AG04449 (cell line): ENCODE measurements around the gene TNN.

Source experiments
- CTCF ChIA-PET: fragments of 350-600 bp; formaldehyde crosslinking; extraction: SDS; loops from one replicate; lab custom pipeline; 2021; ENCODE audit warnings: antibody characterized with exemption; lab: Yijun Ruan, JAX
- POLR2A ChIA-PET: fragments of 400-600, 350-600 bp; formaldehyde crosslinking; extraction: SDS; loops from one replicate; lab custom pipeline; 2020; ENCODE audit warnings: antibody characterized with exemption, inconsistent platforms; lab: Yijun Ruan, JAX
- DNase-seq: peaks from one replicate; pipeline ENCODE4 v3.0.0-alpha.2; 2010; ENCODE audit warnings: low read depth, low spot score
- H3K4me3 ChIP-seq: 2 replicates; pipeline ENCODE4 v1.5.1; 2011; ENCODE audit warnings: low read depth, mild to moderate bottlenecking, control low read depth, low read length
- TF ChIP-seq, protein P1 (sequence below): IDR thresholded peaks from one replicate; pipeline ENCODE4 v1.5.1; 2011; ENCODE audit warnings: mild to moderate bottlenecking, moderate library complexity, low read length, control low read depth, inconsistent platforms; ENCODE audit not compliant: insufficient read depth; ENCODE audit errors: missing control alignments

TNN gene

GRCh38 chr1:175145899-175146528, 78.4 kb downstream of the TNN start:
- ChIA-PET CTCF (interaction anchor here (0.8 to 5.4 kb wide), 14 partner anchors 10 to 1735 kb away, joined by 3 to 44 read pairs (median 5); no protein-coding TSS in a partner anchor), POLR2A (no interaction called here)
- no peak for DNase-seq
- H3K4me3 ChIP-seq = no peak overlapping the region
- TF ChIP-seq, protein P1, sequence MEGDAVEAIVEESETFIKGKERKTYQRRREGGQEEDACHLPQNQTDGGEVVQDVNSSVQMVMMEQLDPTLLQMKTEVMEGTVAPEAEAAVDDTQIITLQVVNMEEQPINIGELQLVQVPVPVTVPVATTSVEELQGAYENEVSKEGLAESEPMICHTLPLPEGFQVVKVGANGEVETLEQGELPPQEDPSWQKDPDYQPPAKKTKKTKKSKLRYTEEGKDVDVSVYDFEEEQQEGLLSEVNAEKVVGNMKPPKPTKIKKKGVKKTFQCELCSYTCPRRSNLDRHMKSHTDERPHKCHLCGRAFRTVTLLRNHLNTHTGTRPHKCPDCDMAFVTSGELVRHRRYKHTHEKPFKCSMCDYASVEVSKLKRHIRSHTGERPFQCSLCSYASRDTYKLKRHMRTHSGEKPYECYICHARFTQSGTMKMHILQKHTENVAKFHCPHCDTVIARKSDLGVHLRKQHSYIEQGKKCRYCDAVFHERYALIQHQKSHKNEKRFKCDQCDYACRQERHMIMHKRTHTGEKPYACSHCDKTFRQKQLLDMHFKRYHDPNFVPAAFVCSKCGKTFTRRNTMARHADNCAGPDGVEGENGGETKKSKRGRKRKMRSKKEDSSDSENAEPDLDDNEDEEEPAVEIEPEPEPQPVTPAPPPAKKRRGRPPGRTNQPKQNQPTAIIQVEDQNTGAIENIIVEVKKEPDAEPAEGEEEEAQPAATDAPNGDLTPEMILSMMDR = no peak

- no peak for DNase-seq
- ChIA-PET CTCF (interaction anchor here (0.8 to 5.4 kb wide), 15 partner anchors 9 to 1734 kb away, joined by 3 to 44 read pairs (median 5); no protein-coding TSS in a partner anchor), POLR2A (no interaction called here)
- H3K4me3 ChIP-seq = no peak overlapping the region
- TF ChIP-seq, protein P1 = peak; percentile 94
Observed at GRCh38 chr1:175146529-175147213, 79.0 kb downstream of the TNN start.

DNA sequence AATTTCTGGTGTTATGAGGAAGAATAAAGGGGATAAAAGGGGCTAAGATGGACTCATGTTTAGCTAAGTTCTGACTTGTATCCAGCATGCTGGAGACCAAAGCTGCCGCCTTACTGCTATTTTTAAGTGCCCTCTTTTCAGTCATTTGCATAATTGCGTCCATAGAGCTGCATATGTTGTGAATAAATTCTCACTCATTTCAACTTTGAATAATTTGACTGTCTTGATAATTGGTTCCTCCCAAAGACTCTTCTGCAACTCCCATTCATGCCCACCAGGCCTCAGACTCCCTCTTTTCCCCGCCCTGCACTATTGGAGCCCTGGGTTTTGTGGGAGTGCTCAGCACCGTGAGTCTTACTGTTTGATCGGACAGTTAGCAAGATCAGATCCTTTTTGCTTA, 79.9 kb downstream of the TNN start:
- POLR2A ChIA-PET = no interaction called here
- TF ChIP-seq, protein P1 = no peak
- CTCF ChIA-PET = interaction anchor here (0.6 to 6.4 kb wide), 7 partner anchors 16 to 163 kb away, joined by 3 to 59 read pairs (median 4); no protein-coding TSS in a partner anchor

DNA sequence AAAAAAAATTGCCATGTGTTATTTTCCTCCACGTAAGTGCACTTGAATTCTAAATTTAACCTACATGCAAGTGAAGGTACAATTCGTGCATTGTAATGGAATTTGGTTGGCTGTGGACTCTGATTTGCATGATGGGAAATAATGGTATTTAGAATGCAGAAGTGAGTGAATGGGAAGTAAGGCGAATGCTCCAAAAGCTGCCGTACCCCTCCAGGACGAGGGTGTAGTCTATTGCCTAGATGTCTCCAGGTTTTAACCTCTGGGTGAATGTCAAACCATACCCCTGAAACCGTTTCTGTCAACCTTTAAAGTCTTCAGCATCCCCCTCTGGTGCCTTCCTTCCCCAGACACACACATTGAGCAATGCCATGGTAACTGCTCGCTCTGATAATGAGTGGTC, 80.4 kb downstream of the TNN start:
- TF ChIP-seq, protein P1 = no peak
- ChIA-PET POLR2A (no interaction called here), CTCF (interaction anchor here (0.6 to 6.4 kb wide), 6 partner anchors 15 to 170 kb away, joined by 3 to 84 read pairs (median 12); no protein-coding TSS in a partner anchor)
- H3K4me3 ChIP-seq = no peak overlapping the region
- DNase-seq = no peak

More for the DNA sequence above, 79.9 kb downstream of the TNN start:
- H3K4me3 ChIP-seq = no peak overlapping the region
- DNase-seq = no peak

- CTCF ChIA-PET = interaction anchor here (0.9 to 6.4 kb wide), 12 partner anchors 8 to 1692 kb away, joined by 4 to 84 read pairs (median 8); partner anchors contain the start of gene MRPS14
- POLR2A ChIA-PET = no interaction called here
- TF ChIP-seq, protein P1 = no peak
- no peak overlapping the region for H3K4me3 ChIP-seq
- no peak for DNase-seq
Observed at GRCh38 chr1:175150596-175151319, 83.1 kb downstream of the TNN start.
